Bronchial smooth muscle cell (primary cell): ENCODE measurements around the gene SLC30A2. TPM values are rescaled to one million over a fixed set of nuclear protein-coding genes. Genes with fewer than 3 reads are reported as not detected.

Source experiments
- total RNA-seq: library from RNA; depleted of rRNA; stranded (reverse); fragments of >200 nt; gene quantifications from 2 replicates; pipeline ENCODE4 v1.2.1, GENCODE V29; 2014

Gene SLC30A2, protein sequence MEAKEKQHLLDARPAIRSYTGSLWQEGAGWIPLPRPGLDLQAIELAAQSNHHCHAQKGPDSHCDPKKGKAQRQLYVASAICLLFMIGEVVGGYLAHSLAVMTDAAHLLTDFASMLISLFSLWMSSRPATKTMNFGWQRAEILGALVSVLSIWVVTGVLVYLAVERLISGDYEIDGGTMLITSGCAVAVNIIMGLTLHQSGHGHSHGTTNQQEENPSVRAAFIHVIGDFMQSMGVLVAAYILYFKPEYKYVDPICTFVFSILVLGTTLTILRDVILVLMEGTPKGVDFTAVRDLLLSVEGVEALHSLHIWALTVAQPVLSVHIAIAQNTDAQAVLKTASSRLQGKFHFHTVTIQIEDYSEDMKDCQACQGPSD
- total RNA-seq = not detected in 2 replicates

DNA sequence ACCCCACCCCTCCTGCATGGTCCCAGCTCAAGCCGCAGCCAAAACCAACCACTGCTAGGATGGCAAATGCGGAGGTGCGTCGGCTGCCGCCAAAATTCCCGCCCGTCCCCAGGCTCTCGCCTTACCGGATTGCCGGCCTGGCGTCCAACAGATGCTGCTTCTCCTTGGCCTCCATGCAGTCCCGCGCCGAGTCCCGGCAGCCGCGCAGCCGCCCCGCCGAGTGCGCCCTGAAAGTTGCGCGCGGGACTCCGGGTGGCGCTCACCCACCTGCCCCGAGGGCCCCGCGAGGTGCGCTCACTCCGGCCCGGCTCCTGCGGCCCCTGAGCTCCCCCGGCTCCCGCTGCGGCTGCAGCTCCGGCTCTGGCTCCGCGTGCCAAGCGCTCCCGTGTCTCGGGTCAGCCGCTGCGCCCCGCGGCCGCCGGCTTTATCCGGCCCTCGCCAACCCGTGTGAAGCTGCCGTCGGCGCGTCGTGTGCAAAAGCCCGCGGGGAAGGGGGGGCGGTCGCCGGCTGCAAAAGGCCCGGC, at the start of gene SLC30A2:
Gene SLC30A2, minus strand, starts transcription at position 397 of the 524 bp plus-strand sequence. Its CDS starts 222 bp downstream, at position 175.

DNA sequence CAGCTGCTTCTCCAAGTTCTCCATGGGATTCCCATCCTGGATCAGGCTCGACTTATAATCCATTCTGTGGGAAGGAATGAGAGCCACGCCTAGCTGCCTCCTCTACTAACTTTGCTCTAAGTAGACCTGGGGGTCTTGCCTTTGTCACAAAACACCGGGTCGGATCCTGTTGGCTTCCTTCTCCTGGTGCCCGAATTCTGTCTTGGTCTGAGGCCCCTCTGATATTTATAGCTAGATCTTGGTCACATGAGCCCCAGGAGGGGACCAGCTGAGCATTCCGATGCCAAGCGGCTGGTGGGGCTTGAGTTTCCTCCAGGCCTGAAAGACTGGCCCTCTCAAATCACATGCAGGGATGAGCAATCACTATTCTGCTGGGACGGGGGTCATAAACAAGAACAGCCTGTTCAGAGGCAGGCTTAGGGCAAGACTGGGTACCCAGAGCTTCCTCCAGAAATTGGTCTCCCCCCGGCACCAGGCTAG, 21.6 kb upstream of the SLC30A2 start, which contains the start of gene TRIM63:
Gene TRIM63, minus strand, starts transcription at position 199 of the 480 bp plus-strand sequence. Its CDS starts 136 bp downstream, at position 63.

DNA sequence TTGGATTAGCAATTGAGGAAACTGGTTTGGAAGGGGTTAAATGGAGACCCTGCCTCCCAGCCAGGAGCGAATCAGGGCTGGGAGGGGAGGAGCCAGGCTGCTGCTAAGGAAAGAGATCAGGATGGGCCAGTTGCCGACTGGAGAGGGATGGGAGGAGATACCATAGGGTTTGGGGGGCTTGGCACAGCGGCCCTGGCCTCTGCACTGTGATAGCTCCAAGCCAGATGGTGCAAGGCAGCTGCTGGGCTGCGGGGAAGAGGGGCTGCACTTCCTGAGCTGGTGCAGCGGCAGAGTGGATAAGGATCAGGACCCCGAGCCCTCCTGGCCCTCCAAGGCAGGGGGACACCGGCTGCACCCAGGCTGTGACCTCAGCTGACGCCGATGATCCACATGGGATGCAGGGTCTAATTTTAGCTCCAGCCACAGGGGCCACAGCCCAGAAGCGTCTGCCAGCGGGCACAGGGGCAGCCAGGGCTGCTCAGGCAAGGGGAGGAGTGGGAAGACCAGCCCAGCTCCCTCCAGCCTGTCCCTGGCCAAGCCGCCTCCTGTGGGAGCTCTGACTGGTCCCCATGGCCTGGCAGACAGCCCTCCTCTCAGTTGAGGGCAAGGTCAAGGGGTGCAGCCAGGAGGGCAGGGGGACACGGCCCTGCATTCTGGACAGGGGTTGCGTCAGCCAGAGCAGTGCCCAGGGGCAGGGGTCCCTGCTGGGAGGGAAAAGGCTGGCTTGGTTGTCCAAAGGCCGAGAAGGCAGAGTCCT, 24.1 kb downstream of the SLC30A2 start, which contains the start of gene EXTL1:
Gene EXTL1, plus strand, starts transcription at position 129 of the 757 bp plus-strand sequence. CDS start 872 bp downstream, outside the sequence.

DNA sequence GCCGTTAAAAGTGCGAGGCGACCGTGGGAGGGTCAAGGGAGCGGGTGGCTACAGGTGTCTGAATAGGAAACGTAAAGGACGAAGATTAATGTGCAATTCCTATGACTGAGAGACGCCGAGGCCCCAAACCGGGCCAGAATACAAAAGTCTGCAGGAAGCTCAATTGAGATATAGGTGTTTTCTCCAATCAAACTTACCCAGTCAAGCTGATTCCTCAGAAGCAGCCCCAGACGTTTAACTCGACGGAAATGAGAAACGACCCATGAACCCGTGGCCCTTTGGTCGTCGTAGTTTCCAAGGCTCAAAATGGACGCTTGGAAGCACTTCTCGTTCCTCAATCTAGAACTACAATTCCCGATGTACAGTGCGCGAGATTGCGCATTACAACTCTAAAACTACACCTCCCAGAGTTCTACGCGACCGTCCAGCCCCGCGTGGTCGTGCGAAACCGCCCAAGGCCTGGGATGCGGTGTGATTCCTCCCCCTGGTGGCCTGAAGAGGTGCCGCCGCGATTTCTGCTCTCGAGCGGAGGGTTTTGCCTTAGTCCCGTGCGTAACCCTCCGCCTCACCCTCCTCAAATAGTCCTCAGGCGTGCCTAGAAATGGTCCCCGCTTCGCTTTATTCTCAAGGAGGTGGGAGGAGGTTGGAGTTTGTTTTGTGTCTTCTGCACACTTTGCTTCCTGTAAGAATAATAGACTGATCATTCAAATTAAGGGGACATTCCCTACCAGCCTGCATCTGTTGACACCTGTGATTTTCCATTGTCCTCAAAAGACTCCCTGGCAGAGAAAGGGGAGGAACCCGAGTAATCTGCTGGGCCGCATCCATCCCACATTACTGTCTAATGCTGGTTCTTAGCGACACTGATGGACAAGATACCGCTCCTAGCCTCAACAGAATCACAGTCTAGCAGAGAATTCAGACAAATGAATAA, 47.8 kb downstream of the SLC30A2 start, which contains the start of gene PAFAH2:
Gene PAFAH2, minus strand, starts transcription at position 236 of the 934 bp plus-strand sequence. CDS start 7,247 bp downstream, outside the sequence.

Other genes starting within 250 kb of the SLC30A2 start
- 7.6 and 10.2 TPM in 2 replicates for gene SELENON, start 245.9 kb downstream of the SLC30A2 start, total RNA-seq
- gene MTFR1L, start 226.2 kb downstream of the SLC30A2 start, total RNA-seq = 32.0 and 34.7 TPM in 2 replicates
- gene AUNIP, start 186.7 kb downstream of the SLC30A2 start, total RNA-seq = 0.09 and 0.32 TPM in 2 replicates
- 12.3 and 13.4 TPM in 2 replicates for gene PAQR7, start 170.4 kb downstream of the SLC30A2 start, total RNA-seq
- 13.4 and 47.1 TPM in 2 replicates for gene STMN1, start 139.7 kb downstream of the SLC30A2 start, total RNA-seq
- 5.2 and 6.1 TPM in 2 replicates for gene PAFAH2, start 48.1 kb downstream of the SLC30A2 start, total RNA-seq
- 0.09 and 0.47 TPM in 2 replicates for gene EXTL1, start 24.3 kb downstream of the SLC30A2 start, total RNA-seq
- not detected in 2 replicates for gene TRIM63, start 21.5 kb upstream of the SLC30A2 start, total RNA-seq
- gene PDIK1L, start 65.7 kb upstream of the SLC30A2 start, total RNA-seq = 3.4 and 3.9 TPM in 2 replicates
- gene FAM110D, start 113.0 kb upstream of the SLC30A2 start, total RNA-seq = not detected in 2 replicates
- not detected in 2 replicates for gene C1orf232, start 122.8 kb upstream of the SLC30A2 start, total RNA-seq
- gene ZNF593, start 123.8 kb upstream of the SLC30A2 start, total RNA-seq = 16.1 and 25.8 TPM in 2 replicates
- gene ZNF593OS, start 125.7 kb upstream of the SLC30A2 start, total RNA-seq = not detected in 2 replicates
- gene CNKSR1, start 131.4 kb upstream of the SLC30A2 start, total RNA-seq = not detected in 2 replicates
- not detected in 2 replicates for gene CATSPER4, start 144.5 kb upstream of the SLC30A2 start, total RNA-seq
- 2.7 and 3.8 TPM in 2 replicates for gene CEP85, start 188.1 kb upstream of the SLC30A2 start, total RNA-seq
- gene SH3BGRL3, start 234.0 kb upstream of the SLC30A2 start, total RNA-seq = 31.1 and 52.8 TPM in 2 replicates